HCT116 (cell line): ENCODE data around the gene TUBB4A. TPM values are rescaled to one million over a fixed set of nuclear protein-coding genes. Genes with fewer than 3 reads are reported as not detected.
"Not testable (repeated sequence)": the region's sequence is repeated elsewhere in the genome, so short reads cannot be mapped to it uniquely, and the experiment has no call there.

ENCODE experiments used
- ATAC-seq: fragments of 200-7000 bp; cut with Tn5 transposase; 2 replicates; pipeline ENCODE4 v1.9.1; 2020; ENCODE audit warnings: mild to moderate bottlenecking, moderate library complexity
- BruUV-seq: library from RNA; stranded (reverse); fragments of 400-500 nt; replicated peaks from 2 replicates; lab custom pipeline; 2021; lab: Mats Ljungman, UMichigan
- CTCF ChIA-PET: fragments of 300-600 bp; sonication (Branson Sonifier 250); formaldehyde crosslinking; loops from one replicate; lab custom pipeline; 2021; ENCODE audit warnings: antibody characterized with exemption; lab: Charles Lee
- POLR2A ChIA-PET: fragments of 300-600, 350-600 bp; sonication (Branson Sonifier 250); formaldehyde crosslinking; loops from one replicate; lab custom pipeline; 2021; ENCODE audit warnings: antibody characterized with exemption; lab: Charles Lee
- RAD21 ChIA-PET, 2 experiments: fragments of 300-600 bp; sonication (Branson Sonifier 250); formaldehyde crosslinking; loops; one replicate each; lab custom pipeline; 2023; ENCODE audit warnings: low total read pairs in 2 of 2; ENCODE audit not compliant: uncharacterized antibody in 2 of 2, unreplicated experiment in 2 of 2, low non-redundant PET in 1 of 2; lab: Charles Lee
- DNase-seq: peaks from one replicate; pipeline ENCODE4 v3.0.0-alpha.2; 2010; ENCODE audit warnings: low read depth, low spot score
- H2AFZ ChIP-seq: fragments of 200-600 bp; shearing (Covaris generic), sonication (generic); 2 replicates; pipeline ENCODE4 v1.6.1; 2017; ENCODE audit warnings: low read depth, mixed run types, mixed read lengths, antibody characterized with exemption, low read length; ENCODE audit not compliant: poor library complexity, severe bottlenecking
- H3K27ac ChIP-seq: 2 replicates; pipeline ENCODE4 v1.5.1; 2012; ENCODE audit warnings: low read depth, low read length
- H3K27me3 ChIP-seq: fragments of 200-600 bp; sonication (generic); 2 replicates; pipeline ENCODE4 v1.6.1; 2016; ENCODE audit warnings: mixed run types, low read length, mixed read lengths; ENCODE audit not compliant: insufficient read depth
- H3K36me3 ChIP-seq, 2 experiments: fragments of 200-500 bp in 1 of 2; fragments of 200-600 bp in 1 of 2; sonication (Bioruptor generic) in 1 of 2; sonication (generic) in 1 of 2; 2 replicates each; pipeline versions ENCODE4 v1.5.1 to v1.6.1; 2014 to 2016; ENCODE audit warnings: low read length in 2 of 2, inconsistent platforms in 1 of 2, mixed read lengths in 1 of 2, mixed run types in 1 of 2; ENCODE audit not compliant: insufficient read depth in 2 of 2, control insufficient read depth in 1 of 2
- H3K4me1 ChIP-seq, 2 experiments: fragments of 200-600 bp in 1 of 2; sonication (generic) in 1 of 2; 2 replicates each; pipeline versions ENCODE4 v1.5.1 to v1.6.1; 2012 to 2017; ENCODE audit warnings: low read length in 2 of 2, inconsistent platforms in 1 of 2, mild to moderate bottlenecking in 1 of 2, mixed read lengths in 1 of 2, mixed run types in 1 of 2, moderate library complexity in 1 of 2; ENCODE audit not compliant: insufficient read depth in 2 of 2, control insufficient read depth in 1 of 2
- H3K4me2 ChIP-seq: fragments of 200-600 bp; sonication (generic); 2 replicates; pipeline ENCODE4 v1.6.1; 2017; ENCODE audit warnings: mixed run types, low read length, mixed read lengths
- H3K4me3 ChIP-seq, 2 experiments: fragments of 200-600 bp in 1 of 2; sonication (generic) in 1 of 2; replicated peaks in 1 of 2; 2 replicates each; pipeline ENCODE4 v1.5.1; 2011 to 2016; ENCODE audit warnings: low read length in 2 of 2, control low read depth in 1 of 2, low read depth in 1 of 2, mild to moderate bottlenecking in 1 of 2, mixed read lengths in 1 of 2, mixed run types in 1 of 2
- H3K79me2 ChIP-seq: fragments of 200-600 bp; sonication (generic); 2 replicates; pipeline ENCODE4 v1.6.1; 2017; ENCODE audit warnings: mild to moderate bottlenecking, mixed run types, low read length, moderate library complexity, mixed read lengths; ENCODE audit not compliant: insufficient read depth
- H3K9ac ChIP-seq: fragments of 200-600 bp; sonication (generic); 2 replicates; pipeline ENCODE4 v1.6.1; 2016; ENCODE audit warnings: low read length, mixed read lengths
- H3K9me2 ChIP-seq: fragments of 200-600 bp; sonication (generic), shearing (Covaris generic); 2 replicates; pipeline ENCODE4 v1.6.1; 2017; ENCODE audit warnings: mixed run types, mild to moderate bottlenecking, moderate library complexity; ENCODE audit not compliant: insufficient read depth
- H3K9me3 ChIP-seq, 2 experiments: fragments of 200-500 bp in 1 of 2; fragments of 200-600 bp in 1 of 2; sonication (Bioruptor generic) in 1 of 2; sonication (generic) in 1 of 2; 2 replicates each; pipeline ENCODE4 v1.6.1; 2014 to 2017; ENCODE audit warnings: low read length in 2 of 2, mixed read lengths in 2 of 2, inconsistent platforms in 1 of 2, low read depth in 1 of 2, mild to moderate bottlenecking in 1 of 2, mixed run types in 1 of 2, moderate library complexity in 1 of 2; ENCODE audit not compliant: control insufficient read depth in 1 of 2, insufficient read depth in 1 of 2
- H4K20me1 ChIP-seq: fragments of 200-600 bp; sonication (generic), shearing (Covaris generic); 2 replicates; pipeline ENCODE4 v1.6.1; 2017; ENCODE audit warnings: mixed run types, mild to moderate bottlenecking, moderate library complexity; ENCODE audit not compliant: insufficient read depth
- CBX3 ChIP-seq: IDR thresholded peaks from 2 replicates; pipeline ENCODE4 v1.6.1; 2012; ENCODE audit warnings: low read depth
- POLR2A ChIP-seq: IDR thresholded peaks from 2 replicates; pipeline ENCODE4 v1.7.0; 2011; ENCODE audit warnings: borderline replicate concordance; ENCODE audit not compliant: insufficient read depth, insufficient read length; ENCODE audit errors: extremely low read depth
- intact Hi-C: fragments of 100-400 bp; cut with micrococcal nuclease; formaldehyde crosslinking; loops from 2 replicates; pipeline ENCODE4 v1.10.0; 2022
- total RNA-seq: library from RNA; stranded (reverse); gene quantifications from one replicate; pipeline ENCODE4 v1.2.1, GENCODE V29; 2021; ENCODE audit not compliant: unreplicated experiment
- TF ChIP-seq, protein P1 (sequence below): IDR thresholded peaks from 2 replicates; pipeline ENCODE4 v1.6.1; 2012

TUBB4A gene
- total RNA-seq, 1 experiment from 2014 or later = 32.5 TPM

DNA sequence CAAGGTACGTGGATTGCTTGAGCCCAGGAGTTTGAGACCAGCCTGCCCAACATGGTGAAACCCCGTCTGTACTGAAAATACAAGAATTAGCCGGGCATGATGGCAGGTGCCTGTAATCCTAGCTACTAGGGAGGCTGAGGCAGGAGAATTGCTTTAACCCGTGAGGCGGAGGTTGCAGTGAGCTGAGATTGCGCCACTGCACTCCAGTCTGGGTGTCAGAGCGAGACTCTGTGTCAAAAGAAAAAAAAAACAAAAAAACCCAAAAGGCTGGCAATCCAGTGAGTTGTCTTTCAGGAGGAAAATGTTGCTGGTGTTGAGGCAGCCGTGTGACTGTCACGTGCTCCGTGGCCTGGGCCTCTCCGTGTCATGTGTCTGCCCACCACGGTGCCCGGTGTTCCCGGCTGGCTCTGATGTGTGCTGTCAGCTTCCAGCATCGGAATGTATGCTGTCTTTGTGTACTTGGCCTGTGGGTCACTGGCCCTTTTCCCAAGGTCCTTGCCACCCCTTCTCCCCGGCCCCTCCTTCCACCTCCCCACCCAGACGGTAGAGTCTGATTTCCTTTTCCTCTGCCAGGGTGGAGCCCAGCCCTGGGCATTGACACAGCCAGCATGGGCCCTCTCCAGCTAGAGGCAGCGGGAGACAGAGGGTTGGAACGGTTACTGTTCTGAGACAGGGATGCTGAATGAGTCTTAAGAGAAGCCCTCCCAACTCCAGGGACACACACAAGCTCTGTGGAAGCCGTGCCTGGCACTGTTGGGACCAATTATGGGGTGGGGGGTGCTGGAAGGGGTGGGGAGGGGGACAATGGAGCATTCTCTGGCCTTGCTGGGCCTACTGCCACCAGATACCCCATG, 7.2 kb upstream of the TUBB4A start:
- no TSS peak for BruUV-seq
- no peaks in the 10 kb centered on the region for H3K79me2 ChIP-seq
- CTCF ChIA-PET = no interaction called here
- H3K9me2 ChIP-seq = no peaks in the 10 kb centered on the region
- H3K4me3 ChIP-seq = no peak overlapping the region
- H3K27me3 ChIP-seq = no peaks in the 10 kb centered on the region
- H3K9ac ChIP-seq = no peak overlapping the region
- no peaks in the 10 kb centered on the region for H4K20me1 ChIP-seq
- ATAC-seq = no peak
- no peaks in the 10 kb centered on the region for H3K36me3 ChIP-seq
- intact Hi-C loops = no loop called here
- RAD21 ChIA-PET = no interaction called here
- H2AFZ ChIP-seq = no peak overlapping the region
- H3K4me1 ChIP-seq = peaks cover 3 to 8% of the 10 kb centered on the region in 2 experiments; a peak in 3 of 4 replicates
- H3K9me3 ChIP-seq = no peaks in the 10 kb centered on the region
- TF ChIP-seq, protein P1, sequence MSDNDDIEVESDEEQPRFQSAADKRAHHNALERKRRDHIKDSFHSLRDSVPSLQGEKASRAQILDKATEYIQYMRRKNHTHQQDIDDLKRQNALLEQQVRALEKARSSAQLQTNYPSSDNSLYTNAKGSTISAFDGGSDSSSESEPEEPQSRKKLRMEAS = no peak
- TF ChIP-seq CBX3 = no peak
- TF ChIP-seq POLR2A = no peak
- H3K27ac ChIP-seq = no peak overlapping the region
- POLR2A ChIA-PET = interaction anchor here (0.7 kb wide), 1 partner anchor 21 kb away, joined by 3 read pairs; the partner anchor contains the start of gene TNFSF9
- no peak for DNase-seq
- H3K4me2 ChIP-seq = no peak overlapping the region

DNA sequence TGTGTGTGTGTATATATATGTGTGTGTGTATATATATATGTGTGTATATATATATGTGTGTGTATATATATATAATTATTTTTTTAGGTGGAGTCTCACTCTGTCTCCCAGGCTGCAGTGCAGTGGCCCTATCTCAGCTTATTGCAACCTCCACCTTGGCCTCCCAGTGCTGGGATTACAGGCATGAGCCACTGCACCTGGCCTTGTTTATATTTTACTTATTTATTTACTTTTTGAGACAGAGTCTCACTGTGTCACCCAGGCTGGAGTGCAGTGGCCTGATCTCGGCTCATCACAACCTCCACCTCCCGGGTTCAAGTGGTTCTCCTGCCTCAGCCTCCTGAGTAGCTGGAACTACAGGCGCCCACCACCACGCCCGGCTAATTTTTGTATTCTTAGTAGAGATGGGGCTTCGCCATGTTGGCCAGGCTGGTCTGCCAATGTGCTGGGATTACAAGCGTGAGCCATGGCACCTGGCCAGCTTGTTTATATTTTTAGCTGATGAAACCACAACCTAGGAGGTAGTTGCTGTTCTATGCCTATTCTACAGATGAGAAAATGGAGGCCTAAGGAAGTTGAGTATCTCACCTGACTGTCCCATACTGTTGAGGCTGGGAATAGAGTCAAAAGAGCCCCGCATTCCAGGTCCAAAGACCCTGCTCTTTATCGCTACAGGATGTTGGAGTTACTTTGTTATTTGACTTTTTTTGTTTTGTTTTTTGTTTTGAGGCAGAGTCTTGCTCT, 6.1 kb upstream of the TUBB4A start:
- POLR2A ChIA-PET, intact Hi-C loops, DNase-seq, BruUV-seq, H3K9ac ChIP-seq, H3K9me2 ChIP-seq, H3K27ac ChIP-seq, H3K27me3 ChIP-seq, H3K4me2 ChIP-seq, H3K4me3 ChIP-seq, H4K20me1 ChIP-seq, H3K79me2 ChIP-seq, RAD21 ChIA-PET, ATAC-seq, H3K9me3 ChIP-seq, H3K36me3 ChIP-seq, H2AFZ ChIP-seq: not testable (repeated sequence)
- CTCF ChIA-PET = interaction anchor here (0.7 to 1.7 kb wide), 2 partner anchors 8 to 382 kb away, joined by 3 to 10 read pairs; no protein-coding TSS in a partner anchor
- H3K4me1 ChIP-seq = peaks cover 6 to 18% of the 10 kb centered on the region in 2 experiments; a peak in 3 of 4 replicates
